ENCODE data around the gene OSBPL10.

Gene OSBPL10

GRCh38 chr3:31988271-31988670, 7.2 kb upstream of the OSBPL10 start:
- DNase-seq (ENCODE audit: low spot score) = no peak

- no peak for DNase-seq (ENCODE audit: low spot score)
Measured at GRCh38 chr3:31985831-31986230, 4.8 kb upstream of the OSBPL10 start.

GRCh38 chr3:31984321-31984720, 3.3 kb upstream of the OSBPL10 start:
- no peak for DNase-seq (ENCODE audit: low spot score)

GRCh38 chr3:31980530-31981205, 394 bp downstream of the OSBPL10 start:
- DNase-seq (ENCODE audit: low spot score) = peak; percentile 73

- DNase-seq (ENCODE audit: low spot score) = no peak
Measured at GRCh38 chr3:31979001-31979697, 1.9 kb downstream of the OSBPL10 start.

- DNase-seq (ENCODE audit: low spot score) = no peak
Measured at GRCh38 chr3:31978553-31978952, 2.5 kb downstream of the OSBPL10 start.

GRCh38 chr3:31977736-31978135, 3.3 kb downstream of the OSBPL10 start:
- no peak for DNase-seq (ENCODE audit: low spot score)

GRCh38 chr3:31976302-31976701, 4.8 kb downstream of the OSBPL10 start:
- no peak for DNase-seq (ENCODE audit: low spot score)

- DNase-seq (ENCODE audit: low spot score) = no peak
Measured at GRCh38 chr3:31974964-31975363, 6.1 kb downstream of the OSBPL10 start.

GRCh38 chr3:31974471-31974870, 6.6 kb downstream of the OSBPL10 start:
- peak; percentile 35 for DNase-seq (ENCODE audit: low spot score)

- no peak for DNase-seq (ENCODE audit: low spot score)
Measured at GRCh38 chr3:31973837-31974236, 7.2 kb downstream of the OSBPL10 start.

GRCh38 chr3:31973081-31973480, 8.0 kb downstream of the OSBPL10 start:
- no peak for DNase-seq (ENCODE audit: low spot score)

- DNase-seq (ENCODE audit: low spot score) = no peak
Measured at GRCh38 chr3:31971607-31972006, 9.5 kb downstream of the OSBPL10 start.

GRCh38 chr3:31968927-31969418, 12.1 kb downstream of the OSBPL10 start:
- peak; percentile 35 for DNase-seq (ENCODE audit: low spot score)

- no peak for DNase-seq (ENCODE audit: low spot score)
Measured at GRCh38 chr3:31968369-31968926, 12.6 kb downstream of the OSBPL10 start.

- DNase-seq (ENCODE audit: low spot score) = no peak
Measured at GRCh38 chr3:31967592-31967991, 13.5 kb downstream of the OSBPL10 start.

GRCh38 chr3:31966978-31967591, 14.0 kb downstream of the OSBPL10 start:
- no peak for DNase-seq (ENCODE audit: low spot score)

GRCh38 chr3:31962801-31963205, 18.3 kb downstream of the OSBPL10 start:
- no peak for DNase-seq (ENCODE audit: low spot score)

GRCh38 chr3:31960793-31961431, 20.1 kb downstream of the OSBPL10 start:
- DNase-seq (ENCODE audit: low spot score) = no peak

GRCh38 chr3:31959951-31960792, 20.9 kb downstream of the OSBPL10 start:
- no peak for DNase-seq (ENCODE audit: low spot score)

GRCh38 chr3:31959251-31959650, 21.8 kb downstream of the OSBPL10 start:
- no peak for DNase-seq (ENCODE audit: low spot score)

Data from HuH-7.5 (cell line).